ENCODE measurements around the gene MGST1. TPM values are rescaled to one million over a fixed set of nuclear protein-coding genes. Genes with fewer than 3 reads are reported as not detected.
"Not testable (repeated sequence)": the region's sequence is repeated elsewhere in the genome, so short reads cannot be mapped to it uniquely, and the experiment has no call there.

The MGST1 gene
- total RNA-seq, 4 donors from 2014 or later: 39.8 to 65.9 (median 44.6) TPM

DNA sequence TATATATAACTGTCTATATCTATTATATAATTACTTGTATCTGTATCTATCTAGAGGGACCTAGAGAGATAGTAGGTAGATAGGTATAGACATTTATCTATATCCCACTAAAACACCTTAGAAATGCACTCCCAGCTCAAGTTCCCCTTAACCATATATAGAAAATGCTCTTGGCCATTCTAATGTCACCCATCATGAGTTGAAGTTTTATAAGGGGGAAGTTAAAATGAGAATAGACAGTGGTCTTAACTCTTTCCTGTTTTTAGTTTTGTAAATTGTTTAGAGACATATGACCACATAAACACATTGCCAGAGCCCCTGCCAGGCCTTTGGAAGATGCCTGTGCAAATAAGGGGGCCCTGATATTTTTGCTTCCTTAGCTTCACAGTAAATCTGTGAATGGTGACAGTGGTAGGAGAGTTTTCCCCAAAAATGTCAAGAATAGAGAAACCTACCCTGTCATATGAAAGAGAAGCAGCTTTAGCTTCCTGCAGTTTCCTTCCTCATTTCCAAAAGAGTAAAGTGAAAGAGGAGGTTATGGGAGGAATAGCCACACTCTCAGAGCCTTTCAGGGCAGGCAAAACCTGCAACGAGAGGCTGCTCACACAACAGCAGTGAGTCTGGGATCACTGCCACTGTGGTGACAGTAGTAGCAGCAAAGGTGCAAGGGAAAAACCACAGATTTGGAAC, 45.5 kb downstream of the MGST1 start:
- 77% methylated on average over 1 of the region's 1 CpG for WGBS
- H3K27me3 ChIP-seq: no peaks in the 10 kb centered on the region

DNA sequence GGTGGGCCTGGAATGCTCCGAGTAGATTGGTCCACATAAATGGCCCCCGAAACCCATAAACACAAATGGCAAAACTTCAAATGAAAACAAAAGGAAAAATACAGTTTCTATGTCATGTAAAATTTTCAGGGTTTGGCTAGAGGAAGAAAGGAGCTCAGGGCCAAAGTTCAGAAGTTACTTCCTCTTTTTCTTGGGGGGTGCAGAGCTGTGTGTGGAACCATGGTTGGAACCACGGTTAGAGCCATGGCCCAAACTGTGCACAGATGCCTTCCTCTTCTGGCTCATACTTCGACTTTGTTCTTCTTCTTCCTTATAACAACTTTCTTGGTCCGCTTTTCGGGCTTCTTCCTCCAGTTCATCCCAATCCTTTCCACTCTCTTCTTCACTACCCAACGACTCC, 51.7 kb downstream of the MGST1 start:
- Histone ChIP-seq H3K27me3 (no peaks in the 10 kb centered on the region), H3K4me1 (no peaks in the 10 kb centered on the region), H3K9me3 (peaks cover 0 to 3% (median under 1%) of the 10 kb centered on the region in 4 donors), H3K4me3 (no peak overlapping the region), H3K27ac (replicated peaks in 1 of 4) (no peak overlapping the region), H3K36me3 (no peaks in the 10 kb centered on the region)
- intact Hi-C loops (cut with DNase I): no loop called here
- TF ChIP-seq POLR2A (IDR thresholded peaks at IDR 0.05; ENCODE audit: low read depth): no peak
- no peak for TF ChIP-seq EP300 (IDR thresholded peaks at IDR 0.05)
- TF ChIP-seq POLR2AphosphoS5 (IDR thresholded peaks at IDR 0.05): no peak
- 91% methylated on average over 7 of the region's 7 CpGs for WGBS
- no peak for DNase-seq (ENCODE audit: extremely low spot score)

More for the DNA sequence above, 45.5 kb downstream of the MGST1 start:
- TF ChIP-seq POLR2A (IDR thresholded peaks at IDR 0.05; ENCODE audit: low read depth) (no peak), EP300 (IDR thresholded peaks at IDR 0.05) (no peak), POLR2AphosphoS5 (IDR thresholded peaks at IDR 0.05) (no peak)
- TF ChIP-seq, protein P1, sequence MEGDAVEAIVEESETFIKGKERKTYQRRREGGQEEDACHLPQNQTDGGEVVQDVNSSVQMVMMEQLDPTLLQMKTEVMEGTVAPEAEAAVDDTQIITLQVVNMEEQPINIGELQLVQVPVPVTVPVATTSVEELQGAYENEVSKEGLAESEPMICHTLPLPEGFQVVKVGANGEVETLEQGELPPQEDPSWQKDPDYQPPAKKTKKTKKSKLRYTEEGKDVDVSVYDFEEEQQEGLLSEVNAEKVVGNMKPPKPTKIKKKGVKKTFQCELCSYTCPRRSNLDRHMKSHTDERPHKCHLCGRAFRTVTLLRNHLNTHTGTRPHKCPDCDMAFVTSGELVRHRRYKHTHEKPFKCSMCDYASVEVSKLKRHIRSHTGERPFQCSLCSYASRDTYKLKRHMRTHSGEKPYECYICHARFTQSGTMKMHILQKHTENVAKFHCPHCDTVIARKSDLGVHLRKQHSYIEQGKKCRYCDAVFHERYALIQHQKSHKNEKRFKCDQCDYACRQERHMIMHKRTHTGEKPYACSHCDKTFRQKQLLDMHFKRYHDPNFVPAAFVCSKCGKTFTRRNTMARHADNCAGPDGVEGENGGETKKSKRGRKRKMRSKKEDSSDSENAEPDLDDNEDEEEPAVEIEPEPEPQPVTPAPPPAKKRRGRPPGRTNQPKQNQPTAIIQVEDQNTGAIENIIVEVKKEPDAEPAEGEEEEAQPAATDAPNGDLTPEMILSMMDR (IDR thresholded peaks at IDR 0.05): no peak
- intact Hi-C loops (cut with DNase I): no loop called here
- Histone ChIP-seq H3K27ac (replicated peaks in 1 of 4) (no peak overlapping the region), H3K36me3 (no peaks in the 10 kb centered on the region), H3K9me3 (peaks cover 0 to 6% (median 2%) of the 10 kb centered on the region in 4 donors), H3K4me1 (no peaks in the 10 kb centered on the region), H3K4me3 (no peak overlapping the region)
- no peak for DNase-seq (ENCODE audit: extremely low spot score)

DNA sequence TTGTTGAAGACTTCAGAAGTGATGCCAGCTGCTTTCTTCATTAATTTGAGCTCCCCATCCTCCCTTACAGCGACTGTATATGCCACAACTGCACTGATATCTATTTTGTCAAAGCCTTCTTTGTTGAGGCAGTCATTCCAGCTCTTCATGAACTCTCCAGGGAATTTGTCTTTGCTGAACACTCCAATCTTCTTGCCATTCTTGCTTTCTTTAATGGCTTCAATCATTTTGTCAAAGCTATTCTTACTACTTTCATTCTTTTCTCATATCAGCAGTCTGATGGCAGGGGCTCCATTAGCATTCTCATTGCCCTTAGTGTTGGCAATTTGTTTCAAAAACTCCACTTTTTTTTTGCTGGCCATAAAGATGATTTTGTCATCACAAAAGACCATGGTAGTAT, 54.4 kb downstream of the MGST1 start:
- WGBS: 50% methylated on average over 1 of the region's 1 CpG
- H3K27ac ChIP-seq (replicated peaks in 1 of 4); H3K36me3 ChIP-seq; H3K4me1 ChIP-seq; intact Hi-C loops (cut with DNase I); H3K9me3 ChIP-seq; H3K4me3 ChIP-seq; H3K27me3 ChIP-seq; DNase-seq (ENCODE audit: extremely low spot score): not testable (repeated sequence)

DNA sequence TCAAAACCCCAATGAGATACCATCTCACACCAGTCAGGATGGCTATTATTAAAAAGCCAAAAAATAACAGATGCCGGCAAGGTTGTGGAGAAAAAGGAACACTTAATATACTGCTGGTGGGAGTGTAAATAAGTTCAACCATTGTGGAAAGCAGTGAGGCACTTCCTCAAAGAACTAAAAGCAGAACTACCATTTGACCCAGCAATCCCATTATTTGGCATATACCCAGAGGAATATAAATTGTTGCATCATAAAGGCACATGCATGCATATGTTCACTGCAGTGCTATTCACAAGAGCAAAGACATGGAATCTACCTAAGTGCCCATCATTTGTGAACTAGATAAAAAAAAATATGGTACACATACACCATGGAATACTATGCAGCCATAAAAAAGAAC, 59.9 kb downstream of the MGST1 start:
- no peak for TF ChIP-seq POLR2A (IDR thresholded peaks at IDR 0.05; ENCODE audit: low read depth)
- TF ChIP-seq, protein P1 (IDR thresholded peaks at IDR 0.05): no peak
- no peak for TF ChIP-seq EP300 (IDR thresholded peaks at IDR 0.05)
- TF ChIP-seq POLR2AphosphoS5 (IDR thresholded peaks at IDR 0.05): no peak
- intact Hi-C loops (cut with DNase I): no loop called here
- H3K9me3 ChIP-seq: peaks cover 0 to 8% (median 0%) of the 10 kb centered on the region in 4 donors
- no peak for DNase-seq (ENCODE audit: extremely low spot score)
- 92% methylated on average over 1 of the region's 1 CpG for WGBS
- H3K27me3 ChIP-seq: no peaks in the 10 kb centered on the region
- H3K4me3 ChIP-seq: no peak overlapping the region
- H3K4me1 ChIP-seq: no peaks in the 10 kb centered on the region
- no peak overlapping the region for H3K27ac ChIP-seq (replicated peaks in 1 of 4)
- H3K36me3 ChIP-seq: no peaks in the 10 kb centered on the region

Other genes with a start within 250 kb of the MGST1 start
- not detected for gene SLC15A5, start 70.0 kb upstream of the MGST1 start, total RNA-seq